MM.1S (cell line): ENCODE measurements around the gene CHSY1.

Source experiments
- EZH2 ChIP-seq: fragments of 300-600 bp; sonication (generic); optimal IDR thresholded peaks from 2 replicates; pipeline ENCODE3; 2017; ENCODE audit warnings: low read depth, mild to moderate bottlenecking, antibody characterized with exemption, low read length, mixed read lengths
- TF ChIP-seq, protein P1 (sequence below): fragments of 300-600 bp; sonication (generic); IDR thresholded peaks from 2 replicates; pipeline ENCODE4 v1.5.1; 2016; ENCODE audit warnings: antibody characterized with exemption, low read length, mixed read lengths

DNA sequence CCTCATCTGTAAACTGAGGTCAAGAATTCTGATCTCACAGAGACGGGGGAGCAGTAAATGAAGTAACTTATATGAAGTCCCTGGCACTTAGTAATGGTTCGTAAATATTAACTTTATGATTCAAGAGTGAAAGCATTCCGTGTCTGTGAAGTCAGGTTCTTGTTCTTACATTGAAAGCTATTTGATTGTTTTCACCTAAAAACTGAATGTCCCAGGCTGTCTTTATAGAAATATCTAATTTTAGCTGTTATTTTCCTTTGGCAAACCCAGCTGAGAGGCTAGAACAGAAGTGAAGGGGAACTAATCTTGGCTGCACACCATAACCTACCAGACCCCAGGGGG, 84.5 kb downstream of the CHSY1 start:
- TF ChIP-seq, protein P1, sequence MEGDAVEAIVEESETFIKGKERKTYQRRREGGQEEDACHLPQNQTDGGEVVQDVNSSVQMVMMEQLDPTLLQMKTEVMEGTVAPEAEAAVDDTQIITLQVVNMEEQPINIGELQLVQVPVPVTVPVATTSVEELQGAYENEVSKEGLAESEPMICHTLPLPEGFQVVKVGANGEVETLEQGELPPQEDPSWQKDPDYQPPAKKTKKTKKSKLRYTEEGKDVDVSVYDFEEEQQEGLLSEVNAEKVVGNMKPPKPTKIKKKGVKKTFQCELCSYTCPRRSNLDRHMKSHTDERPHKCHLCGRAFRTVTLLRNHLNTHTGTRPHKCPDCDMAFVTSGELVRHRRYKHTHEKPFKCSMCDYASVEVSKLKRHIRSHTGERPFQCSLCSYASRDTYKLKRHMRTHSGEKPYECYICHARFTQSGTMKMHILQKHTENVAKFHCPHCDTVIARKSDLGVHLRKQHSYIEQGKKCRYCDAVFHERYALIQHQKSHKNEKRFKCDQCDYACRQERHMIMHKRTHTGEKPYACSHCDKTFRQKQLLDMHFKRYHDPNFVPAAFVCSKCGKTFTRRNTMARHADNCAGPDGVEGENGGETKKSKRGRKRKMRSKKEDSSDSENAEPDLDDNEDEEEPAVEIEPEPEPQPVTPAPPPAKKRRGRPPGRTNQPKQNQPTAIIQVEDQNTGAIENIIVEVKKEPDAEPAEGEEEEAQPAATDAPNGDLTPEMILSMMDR: no peak
- no peak for TF ChIP-seq EZH2
